NT2/D1 (cell line): ENCODE measurements around the gene TGFB2.

Source experiments
- DNase-seq: peaks from one replicate; pipeline ENCODE4 v3.0.0-alpha.2; 2011; ENCODE audit warnings: low read depth, low spot score
- H3K27me3 ChIP-seq: 2 replicates; pipeline ENCODE4 v1.6.0; 2011; ENCODE audit warnings: mild to moderate bottlenecking; ENCODE audit not compliant: insufficient read length, insufficient read depth
- H3K36me3 ChIP-seq: 2 replicates; pipeline ENCODE4 v1.6.1; 2011; ENCODE audit warnings: mild to moderate bottlenecking, low read length, mixed read lengths; ENCODE audit not compliant: insufficient read depth, insufficient read length
- H3K4me1 ChIP-seq: 2 replicates; pipeline ENCODE4 v1.5.1; 2011; ENCODE audit not compliant: insufficient read depth, insufficient read length
- H3K4me3 ChIP-seq: 2 replicates; pipeline ENCODE4 v1.5.1; 2011; ENCODE audit warnings: low read depth; ENCODE audit not compliant: insufficient read length
- H3K9ac ChIP-seq: 2 replicates; pipeline ENCODE4 v1.6.0; 2011; ENCODE audit warnings: low read depth; ENCODE audit not compliant: insufficient read length
- H3K9me3 ChIP-seq: 2 replicates; pipeline ENCODE4 v1.5.1; 2011; ENCODE audit warnings: mild to moderate bottlenecking, low read length; ENCODE audit not compliant: insufficient read depth
- SUZ12 ChIP-seq: IDR thresholded peaks from 2 replicates; pipeline ENCODE4 v1.6.1; 2011; ENCODE audit not compliant: insufficient read length, insufficient read depth; ENCODE audit errors: extremely low read depth
- YY1 ChIP-seq: IDR thresholded peaks from 2 replicates; pipeline ENCODE4 v1.6.1; 2011; ENCODE audit not compliant: insufficient read length, insufficient read depth
- ZNF274 ChIP-seq: IDR thresholded peaks from 2 replicates; pipeline ENCODE4 v1.6.1; 2011; ENCODE audit warnings: mild to moderate bottlenecking, low read depth, low read length

Gene TGFB2

DNA sequence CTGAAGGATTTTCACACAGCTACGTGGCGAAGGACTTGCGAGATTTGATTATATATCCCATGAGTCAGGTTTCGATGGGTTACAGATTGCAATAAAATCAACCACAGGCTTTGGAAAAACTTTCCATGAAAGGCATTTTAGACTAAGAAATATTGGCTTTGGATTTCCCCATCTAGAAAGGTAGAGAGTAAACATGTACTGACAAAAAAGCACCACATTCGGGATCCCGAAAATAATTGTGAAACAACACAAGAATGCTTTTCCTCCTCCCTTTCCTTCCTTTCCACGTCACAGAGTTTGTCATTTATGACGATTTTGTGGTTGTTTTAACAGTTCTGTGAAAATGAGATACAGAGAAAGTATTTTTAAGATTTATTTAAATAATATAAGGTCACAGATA, 38.5 kb downstream of the TGFB2 start:
- TF ChIP-seq YY1 = no peak
- TF ChIP-seq ZNF274 = no peak
- no peaks in the 10 kb centered on the region for H3K27me3 ChIP-seq
- no peak overlapping the region for H3K9ac ChIP-seq
- H3K4me3 ChIP-seq = no peak overlapping the region
- no peaks in the 10 kb centered on the region for H3K9me3 ChIP-seq
- peaks cover 3% of the 10 kb centered on the region for H3K36me3 ChIP-seq
- no peaks in the 10 kb centered on the region for H3K4me1 ChIP-seq
- no peak for DNase-seq

DNA sequence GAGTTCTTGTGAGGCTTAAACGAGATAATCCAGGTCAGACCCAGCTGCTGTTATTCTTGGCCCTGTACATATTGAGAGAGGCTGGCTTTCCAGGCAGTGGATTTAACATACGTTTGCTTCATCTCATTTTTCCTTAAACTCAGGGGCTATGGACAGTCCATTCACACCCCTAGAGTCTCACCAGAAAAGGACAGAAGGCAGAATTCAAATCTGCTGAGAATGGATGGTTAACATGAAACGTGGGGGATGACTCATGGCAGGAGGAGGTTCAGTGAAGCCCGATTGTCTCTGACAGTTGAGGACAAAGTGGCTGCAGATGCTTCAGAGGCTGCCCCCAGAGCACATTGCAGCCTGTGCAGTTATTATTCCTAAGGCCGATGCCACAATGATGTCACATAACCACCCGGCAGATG, 39.5 kb downstream of the TGFB2 start:
- no peak for TF ChIP-seq ZNF274
- TF ChIP-seq YY1 = no peak
- TF ChIP-seq SUZ12 = no peak
- H3K4me1 ChIP-seq = no peaks in the 10 kb centered on the region
- no peak overlapping the region for H3K9ac ChIP-seq
- H3K9me3 ChIP-seq = no peaks in the 10 kb centered on the region
- H3K36me3 ChIP-seq = peaks cover 3% of the 10 kb centered on the region
- no peaks in the 10 kb centered on the region for H3K27me3 ChIP-seq
- DNase-seq = no peak
- no peak overlapping the region for H3K4me3 ChIP-seq

- H3K4me1 ChIP-seq = no peaks in the 10 kb centered on the region
- no peaks in the 10 kb centered on the region for H3K36me3 ChIP-seq
- H3K27me3 ChIP-seq = no peaks in the 10 kb centered on the region
- DNase-seq = no peak
- no peak overlapping the region for H3K4me3 ChIP-seq
- no peak overlapping the region for H3K9ac ChIP-seq
- H3K9me3 ChIP-seq = no peaks in the 10 kb centered on the region
- TF ChIP-seq SUZ12 (no peak), ZNF274 (no peak), YY1 (no peak)
Observed at GRCh38 chr1:218388591-218388990, 43.5 kb downstream of the TGFB2 start.

DNA sequence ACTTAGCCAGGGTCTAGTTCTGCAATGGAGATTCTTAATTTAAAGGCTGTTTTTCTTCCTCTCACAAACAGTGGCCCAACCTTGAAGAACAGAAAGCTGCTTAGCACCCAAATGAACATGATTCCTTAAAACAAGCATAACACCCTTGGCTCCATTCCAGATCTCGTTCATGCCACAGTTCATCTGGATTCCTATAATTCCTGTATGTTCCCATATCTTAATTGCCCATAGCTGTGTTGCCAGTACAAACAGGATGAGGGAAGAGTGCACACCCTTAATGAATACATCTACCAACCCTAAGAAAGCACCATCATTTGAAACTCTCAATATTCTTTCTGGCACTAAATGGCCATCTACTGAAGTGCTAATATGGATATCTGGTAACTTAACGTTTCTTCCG, 45.5 kb downstream of the TGFB2 start:
- no peaks in the 10 kb centered on the region for H3K36me3 ChIP-seq
- DNase-seq = no peak

GRCh38 chr1:218392780-218393179, 47.6 kb downstream of the TGFB2 start:
- Histone ChIP-seq H3K36me3 (no peaks in the 10 kb centered on the region), H3K9ac (no peak overlapping the region), H3K4me3 (no peak overlapping the region), H3K27me3 (no peaks in the 10 kb centered on the region), H3K9me3 (no peaks in the 10 kb centered on the region), H3K4me1 (no peaks in the 10 kb centered on the region)
- TF ChIP-seq YY1 (no peak), ZNF274 (no peak), SUZ12 (no peak)
- DNase-seq = no peak

More for the DNA sequence above, 45.5 kb downstream of the TGFB2 start:
- Histone ChIP-seq H3K9ac (no peak overlapping the region), H3K27me3 (no peaks in the 10 kb centered on the region), H3K4me3 (no peak overlapping the region), H3K9me3 (no peaks in the 10 kb centered on the region), H3K4me1 (no peaks in the 10 kb centered on the region)
- TF ChIP-seq ZNF274 = no peak
- no peak for TF ChIP-seq YY1
- no peak for TF ChIP-seq SUZ12

DNA sequence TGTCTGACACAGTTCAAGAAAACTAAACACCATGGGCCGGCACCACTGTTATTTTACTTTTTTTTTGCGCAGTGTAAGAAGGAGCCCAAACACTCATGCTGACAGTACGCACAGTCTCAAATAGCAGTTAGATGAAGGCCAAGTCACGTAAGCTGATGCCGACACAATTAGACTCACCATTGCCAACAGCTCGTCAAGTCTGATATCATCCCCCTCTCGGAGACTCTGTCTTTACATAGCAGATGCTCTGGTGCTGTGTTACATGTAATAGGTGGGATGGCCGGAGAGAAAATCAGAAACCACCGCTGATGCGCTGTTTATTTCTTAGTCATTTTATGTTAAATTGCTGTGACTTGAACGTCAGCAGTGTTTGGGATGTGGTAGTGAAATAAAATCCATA, 49.3 kb downstream of the TGFB2 start:
- no peak for DNase-seq
- no peak for TF ChIP-seq ZNF274
- TF ChIP-seq YY1 = no peak
- TF ChIP-seq SUZ12 = no peak
- H3K36me3 ChIP-seq = no peaks in the 10 kb centered on the region
- no peaks in the 10 kb centered on the region for H3K9me3 ChIP-seq
- H3K4me1 ChIP-seq = no peaks in the 10 kb centered on the region
- H3K27me3 ChIP-seq = no peaks in the 10 kb centered on the region
- no peak overlapping the region for H3K4me3 ChIP-seq
- no peak overlapping the region for H3K9ac ChIP-seq

GRCh38 chr1:218394989-218395388, 49.9 kb downstream of the TGFB2 start:
- no peak for DNase-seq
- no peak overlapping the region for H3K9ac ChIP-seq
- no peaks in the 10 kb centered on the region for H3K36me3 ChIP-seq
- H3K4me1 ChIP-seq = no peaks in the 10 kb centered on the region
- H3K27me3 ChIP-seq = no peaks in the 10 kb centered on the region
- no peak overlapping the region for H3K4me3 ChIP-seq
- TF ChIP-seq ZNF274 = no peak
- no peak for TF ChIP-seq YY1
- no peak for TF ChIP-seq SUZ12
- H3K9me3 ChIP-seq = no peaks in the 10 kb centered on the region

DNA sequence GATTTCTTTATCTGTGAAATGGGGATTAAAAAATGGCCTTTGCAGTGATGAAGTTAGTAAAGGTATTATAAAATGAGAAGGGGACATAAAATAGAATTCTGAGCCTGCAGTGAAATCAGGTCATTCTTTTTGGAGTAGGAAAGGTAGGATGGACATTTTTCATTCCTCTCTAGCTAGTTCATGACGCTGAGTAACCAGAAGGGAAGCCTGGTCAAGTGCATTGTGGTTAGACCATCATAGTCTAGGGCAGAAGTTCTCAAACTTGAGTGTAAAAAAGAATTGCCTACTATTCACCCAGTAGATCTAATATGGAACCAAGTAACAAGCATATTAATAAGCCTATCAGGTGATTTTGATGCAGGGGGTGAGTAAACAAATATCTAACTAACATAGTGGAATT, 50.8 kb downstream of the TGFB2 start:
- DNase-seq = no peak
- no peaks in the 10 kb centered on the region for H3K4me1 ChIP-seq

More for the DNA sequence above, 50.8 kb downstream of the TGFB2 start:
- TF ChIP-seq ZNF274 (no peak), SUZ12 (no peak), YY1 (no peak)
- Histone ChIP-seq H3K4me3 (no peak overlapping the region), H3K36me3 (peaks cover 3% of the 10 kb centered on the region), H3K9ac (no peak overlapping the region), H3K27me3 (no peaks in the 10 kb centered on the region), H3K9me3 (0 out of 2 replicates have a peak, but pooled peaks cover 5% of the 10 kb centered on the region)
